HG03575 (cell line): ENCODE measurements around the gene SCAF1.

Experiments used
- ATAC-seq: cut with Tn5 transposase; IDR thresholded peaks from one replicate; pipeline ENCODE4 v1.9.1; 2021; ENCODE audit not compliant: unreplicated experiment, insufficient number of reproducible peaks, low FRiP score; ENCODE audit errors: extremely low read depth

Gene SCAF1

GRCh38 chr19:49680421-49681351 is 38.7 kb downstream of the SCAF1 start:
- ATAC-seq: no peak

- no peak for ATAC-seq
These were observed 39.8 kb downstream of the SCAF1 start for GRCh38 chr19:49681830-49682229.

- no peak for ATAC-seq
These were observed 40.3 kb downstream of the SCAF1 start for GRCh38 chr19:49682274-49682673.

- ATAC-seq: no peak
These were observed 41.8 kb downstream of the SCAF1 start for GRCh38 chr19:49683814-49684250.

- ATAC-seq: no peak
These were observed 42.4 kb downstream of the SCAF1 start for GRCh38 chr19:49684251-49684982.

GRCh38 chr19:49684983-49685553 is 43.1 kb downstream of the SCAF1 start:
- ATAC-seq: no peak

GRCh38 chr19:49685845-49686332 is 43.9 kb downstream of the SCAF1 start:
- no peak for ATAC-seq

- no peak for ATAC-seq
These were observed 44.6 kb downstream of the SCAF1 start for GRCh38 chr19:49686503-49687088.

- no peak for ATAC-seq
These were observed 45.1 kb downstream of the SCAF1 start for GRCh38 chr19:49687150-49687549.

- no peak for ATAC-seq
These were observed 45.7 kb downstream of the SCAF1 start for GRCh38 chr19:49687566-49688316.

- no peak for ATAC-seq
These were observed 46.6 kb downstream of the SCAF1 start for GRCh38 chr19:49688531-49689132.

GRCh38 chr19:49689133-49690078 is 47.4 kb downstream of the SCAF1 start, which contains the start of gene ADM5:
TSS of gene ADM5 (plus strand) at chr19:49689594. CDS start at chr19:49689838, 244 bp downstream.
- no peak for ATAC-seq

- no peak for ATAC-seq
These were observed 48.2 kb downstream of the SCAF1 start for GRCh38 chr19:49690079-49690655.

- ATAC-seq: no peak
These were observed 48.7 kb downstream of the SCAF1 start, which contains the start of gene CPT1C for GRCh38 chr19:49690656-49691242. TSS of gene CPT1C (plus strand) at chr19:49691116. CDS start at chr19:49692253, 1,137 bp downstream.

GRCh38 chr19:49691243-49692146 is 49.5 kb downstream of the SCAF1 start:
- no peak for ATAC-seq
